Activated CD8-positive, alpha-beta memory T cell treated with anti-CD3 and anti-CD28 coated beads for 36 hours (primary cell): ENCODE measurements around the gene TANGO6. TPM values are rescaled to one million over a fixed set of nuclear protein-coding genes. Genes with fewer than 3 reads are reported as not detected.

Experiments
- CTCF ChIA-PET: fragments of 350-600 bp; sonication (Branson Sonifier 250); formaldehyde crosslinking; loops from one replicate; lab custom pipeline; 2021; ENCODE audit warnings: antibody characterized with exemption; lab: Charles Lee
- POLR2A ChIA-PET: fragments of 350-600 bp; sonication (Branson Sonifier 250); formaldehyde crosslinking; loops from one replicate; lab custom pipeline; 2021; ENCODE audit warnings: antibody characterized with exemption; lab: Charles Lee
- total RNA-seq, 2 experiments: library from RNA; stranded (reverse); gene quantifications; one replicate each; pipeline ENCODE4 v1.2.3, GENCODE V29; 2021

Gene TANGO6
- 10 to 100 TPM; 28.1 to 32.6 TPM for total RNA-seq

DNA sequence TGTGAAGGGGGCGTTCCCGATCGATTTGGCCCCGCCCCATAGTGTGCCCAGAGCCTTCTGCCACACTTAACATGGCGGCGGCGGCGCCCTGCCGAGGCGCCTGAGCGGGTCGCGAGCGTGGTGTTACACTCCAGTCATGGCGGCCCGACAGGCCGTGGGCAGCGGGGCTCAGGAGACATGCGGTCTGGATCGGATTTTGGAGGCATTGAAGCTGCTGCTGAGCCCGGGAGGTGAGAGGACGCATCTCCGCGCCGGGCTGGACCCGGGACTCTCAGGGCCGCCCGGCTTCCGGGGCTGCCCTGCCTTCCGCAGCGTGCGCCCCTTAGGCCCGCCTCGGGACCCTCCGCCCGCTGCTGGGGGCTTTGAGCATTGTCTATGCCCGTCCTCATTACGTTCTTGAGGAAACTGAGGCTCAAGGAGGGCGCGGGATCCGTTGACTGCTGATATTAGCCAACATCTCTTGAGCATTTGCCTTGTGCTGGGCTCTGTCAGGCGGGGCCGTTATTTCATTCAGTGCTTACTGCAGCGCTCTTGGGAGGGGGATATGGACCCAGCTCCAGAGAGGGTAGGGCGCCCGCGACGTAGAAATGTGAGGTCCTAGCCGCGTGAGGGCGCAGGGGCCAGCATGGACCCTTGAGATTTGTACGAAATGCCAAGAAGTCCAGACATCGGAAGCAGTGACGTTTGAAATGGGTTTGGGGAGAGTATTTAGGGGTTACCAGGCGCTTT is at the start of gene TANGO6:
TANGO6 (plus strand) TSS at position 50 of the 729 bp plus-strand sequence; CDS start at position 137, 87 bp downstream.
- CTCF ChIA-PET = interaction anchor here (0.9 to 2.4 kb wide), 6 partner anchors 10 to 316 kb away, joined by 3 to 6 read pairs (median 4); no protein-coding TSS in a partner anchor
- POLR2A ChIA-PET = interaction anchor here (0.6 to 1.8 kb wide), 4 partner anchors 34 to 289 kb away, joined by 3 to 6 read pairs (median 3); partner anchors contain the start of genes CHTF8 and UTP4

DNA sequence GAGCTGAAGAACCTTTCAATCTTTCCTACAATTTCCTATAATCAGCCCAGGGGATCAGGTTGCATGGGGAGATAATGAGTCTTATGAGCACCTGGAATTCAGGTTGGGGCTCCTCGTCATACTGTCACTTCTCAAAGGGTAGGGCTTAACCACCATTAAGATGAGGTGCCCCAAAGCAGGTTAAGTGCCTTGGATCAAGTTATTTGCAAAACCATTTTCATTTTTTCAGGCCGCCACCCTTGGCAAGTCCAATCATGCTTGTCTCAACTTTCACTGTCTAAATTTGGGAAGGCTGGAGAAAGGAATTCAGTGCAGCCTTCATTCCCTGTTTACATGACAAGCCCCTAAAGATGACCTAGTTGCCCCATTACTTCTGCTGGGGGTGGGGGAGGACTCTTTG is 44.9 kb upstream of the TANGO6 start:
- ChIA-PET CTCF (interaction anchor here (1.1 kb wide), 1 partner anchor 93 kb away, joined by 3 read pairs; no protein-coding TSS in a partner anchor), POLR2A (no interaction called here)

DNA sequence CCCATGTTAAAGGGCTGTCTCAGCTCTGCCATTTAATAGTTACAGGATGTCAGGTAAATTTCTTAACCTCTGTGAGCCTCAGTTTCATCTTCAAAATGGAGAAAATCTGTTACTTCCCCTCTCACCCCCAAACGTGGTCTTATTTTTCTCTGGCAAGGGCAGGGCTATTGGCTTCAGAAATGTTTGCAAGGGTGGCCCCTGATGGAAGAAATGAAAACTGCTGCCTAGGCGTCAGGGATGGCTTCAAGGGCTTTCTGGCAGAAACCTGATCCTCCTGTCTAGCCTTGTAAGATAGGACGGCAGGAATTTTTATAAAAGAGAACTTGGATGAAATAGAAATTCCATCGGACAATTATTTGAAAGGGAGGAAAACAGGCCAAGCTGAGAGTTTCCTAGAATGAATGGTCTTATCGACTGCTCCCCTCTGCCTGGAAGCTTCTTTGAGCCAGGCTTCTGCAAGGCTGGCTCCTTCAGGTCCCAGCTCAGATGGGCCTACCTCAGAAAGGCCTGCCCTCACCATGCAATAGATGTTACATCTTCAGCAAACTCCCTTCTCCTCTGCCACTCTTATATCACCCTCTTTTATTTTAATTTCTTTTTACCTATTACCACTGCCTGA is 43.0 kb upstream of the TANGO6 start:
- ChIA-PET POLR2A (no interaction called here), CTCF (interaction anchor here (0.5 to 1.5 kb wide), 4 partner anchors 37 to 210 kb away, joined by 4 to 5 read pairs (median 4); no protein-coding TSS in a partner anchor)

DNA sequence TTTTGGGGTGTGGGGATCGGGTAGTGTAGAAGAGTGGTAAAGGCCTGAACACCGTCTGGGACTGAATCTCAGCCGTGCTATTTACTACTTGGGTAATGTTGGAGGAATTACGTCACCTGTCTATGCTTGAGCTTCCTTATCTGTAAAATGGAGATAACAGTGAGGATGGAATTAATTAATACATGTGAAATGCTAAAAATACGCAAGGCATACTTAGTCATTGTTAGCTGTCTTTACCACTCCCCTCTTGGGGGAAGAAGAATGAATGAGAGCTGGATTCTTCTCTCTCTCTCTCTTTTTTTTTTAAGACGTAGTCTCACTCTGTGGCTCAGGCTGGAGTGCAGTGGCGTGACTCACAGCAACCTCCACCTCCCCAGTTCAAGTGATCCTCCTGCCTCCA is 41.1 kb upstream of the TANGO6 start:
- POLR2A ChIA-PET = no interaction called here
- CTCF ChIA-PET = interaction anchor here (1.0 kb wide), 1 partner anchor 212 kb away, joined by 3 read pairs; no protein-coding TSS in a partner anchor

DNA sequence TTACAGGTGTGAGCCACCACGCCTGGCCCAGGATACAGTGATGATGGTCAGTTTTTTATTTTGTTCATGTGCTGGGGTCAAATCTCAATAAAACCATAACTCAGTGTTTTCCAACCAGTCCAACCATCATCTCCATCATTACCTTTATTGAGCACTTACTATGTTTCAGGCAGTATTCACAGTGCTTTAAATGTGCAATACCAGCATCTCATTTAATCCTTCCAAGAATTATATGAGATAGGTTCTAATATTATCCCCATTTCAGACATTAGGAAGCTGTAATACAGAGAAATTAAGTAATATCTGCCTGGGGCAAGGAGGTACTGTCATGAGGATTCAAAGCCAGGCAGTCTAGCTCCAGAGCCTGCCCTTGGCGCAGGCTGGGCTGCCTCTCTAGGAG is 36.9 kb upstream of the TANGO6 start:
- ChIA-PET CTCF (interaction anchor here (1.2 to 1.7 kb wide), 2 partner anchors 215 to 278 kb away, joined by 3 read pairs; no protein-coding TSS in a partner anchor), POLR2A (no interaction called here)

DNA sequence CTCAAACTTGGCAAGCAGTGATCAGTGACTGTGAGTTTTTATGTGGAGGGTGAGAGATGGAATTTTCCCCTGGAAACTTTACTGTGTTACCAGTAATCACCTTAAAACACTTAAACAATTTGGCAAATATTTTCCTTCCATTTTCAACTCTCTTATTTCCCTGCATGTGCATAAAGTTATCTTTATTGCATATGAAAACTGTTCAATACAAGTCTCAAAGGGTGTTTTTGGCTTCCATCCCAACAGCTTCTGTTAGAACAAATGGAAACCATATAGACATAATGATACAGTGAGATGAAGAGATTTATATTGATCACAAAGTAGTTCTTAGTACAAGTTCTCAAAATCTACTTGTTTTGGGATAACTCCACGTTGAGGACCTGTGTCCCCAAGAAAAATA is 36.4 kb upstream of the TANGO6 start:
- CTCF ChIA-PET = interaction anchor here (1.7 kb wide), 1 partner anchor 216 kb away, joined by 3 read pairs; no protein-coding TSS in a partner anchor
- POLR2A ChIA-PET = no interaction called here

DNA sequence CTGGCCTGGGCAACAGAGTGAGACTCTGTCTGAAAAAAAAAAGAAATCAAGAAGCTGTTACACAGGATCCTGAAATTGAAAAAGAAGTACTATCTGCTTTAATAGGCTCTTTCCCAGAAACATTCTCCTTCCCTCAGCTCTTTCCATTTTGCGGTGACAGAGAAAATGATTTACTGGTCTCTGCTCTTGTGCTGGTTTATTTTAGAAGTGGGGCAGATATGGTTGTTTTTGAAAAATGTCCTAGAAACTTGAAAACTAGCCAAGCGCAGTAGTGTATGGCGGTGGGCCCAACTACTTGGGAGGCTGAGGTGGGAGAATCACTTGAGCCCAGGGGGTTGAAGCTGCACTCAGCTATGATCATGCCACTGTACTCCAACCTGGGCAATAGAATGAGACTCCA is 28.8 kb upstream of the TANGO6 start:
- ChIA-PET CTCF (interaction anchor here (0.7 kb wide), 1 partner anchor 120 kb away, joined by 4 read pairs; no protein-coding TSS in a partner anchor), POLR2A (no interaction called here)

DNA sequence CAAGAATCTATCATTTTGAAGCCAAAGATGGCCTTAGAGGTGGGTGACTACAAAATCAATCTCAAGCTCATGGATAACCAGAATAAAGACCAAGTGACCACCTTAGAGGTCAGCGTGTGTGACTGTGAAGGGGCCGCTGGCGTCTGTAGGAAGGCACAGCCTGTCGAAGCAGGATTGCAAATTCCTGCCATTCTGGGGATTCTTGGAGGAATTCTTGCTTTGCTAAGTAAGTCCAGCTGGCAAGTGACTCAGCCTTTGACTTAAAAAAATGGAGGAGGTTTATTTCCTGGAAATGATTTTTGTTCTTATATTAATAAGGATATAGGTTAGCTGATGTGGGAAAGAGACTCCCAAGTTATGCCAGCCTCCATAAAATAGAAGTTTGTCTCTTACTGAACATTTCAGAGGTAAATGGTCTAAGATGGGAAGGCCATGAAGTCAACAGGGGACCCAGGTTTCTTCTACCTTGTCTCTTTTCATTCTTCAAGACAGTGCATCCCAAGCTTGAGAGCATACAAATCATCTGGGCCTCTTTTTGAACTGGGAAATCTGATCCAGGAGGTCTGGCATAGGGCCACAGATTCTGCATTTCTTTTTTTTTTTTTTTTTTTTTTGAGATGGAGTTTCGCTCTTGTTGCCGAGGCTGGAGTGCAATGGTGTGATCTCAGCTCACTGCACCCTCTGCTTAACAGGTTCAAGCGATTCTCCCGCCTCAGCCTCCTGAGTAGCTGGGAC is 19.8 kb upstream of the TANGO6 start:
- ChIA-PET CTCF (interaction anchor here (0.7 kb wide), 1 partner anchor 368 kb away, joined by 3 read pairs; no protein-coding TSS in a partner anchor), POLR2A (no interaction called here)

DNA sequence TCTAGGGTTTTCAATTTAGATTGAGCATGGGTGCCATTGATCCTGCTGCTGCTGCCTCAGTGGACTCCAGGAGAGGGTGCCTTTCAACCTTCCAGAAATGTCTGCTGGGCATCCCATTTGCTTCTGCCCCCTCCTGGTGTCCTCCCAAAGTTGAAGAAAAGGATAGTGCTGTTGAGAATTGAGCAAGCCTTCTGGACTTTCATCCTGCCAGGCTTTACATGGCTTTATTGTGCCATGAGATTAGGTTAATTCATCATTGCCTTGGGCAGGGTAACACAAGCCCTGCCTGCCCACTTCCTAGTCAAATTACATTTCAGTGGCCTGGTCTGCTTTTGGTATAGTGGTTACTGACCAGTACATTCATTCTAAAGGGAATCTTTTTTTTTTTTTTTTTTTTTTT is 17.9 kb upstream of the TANGO6 start:
- ChIA-PET POLR2A (no interaction called here), CTCF (no interaction called here)

DNA sequence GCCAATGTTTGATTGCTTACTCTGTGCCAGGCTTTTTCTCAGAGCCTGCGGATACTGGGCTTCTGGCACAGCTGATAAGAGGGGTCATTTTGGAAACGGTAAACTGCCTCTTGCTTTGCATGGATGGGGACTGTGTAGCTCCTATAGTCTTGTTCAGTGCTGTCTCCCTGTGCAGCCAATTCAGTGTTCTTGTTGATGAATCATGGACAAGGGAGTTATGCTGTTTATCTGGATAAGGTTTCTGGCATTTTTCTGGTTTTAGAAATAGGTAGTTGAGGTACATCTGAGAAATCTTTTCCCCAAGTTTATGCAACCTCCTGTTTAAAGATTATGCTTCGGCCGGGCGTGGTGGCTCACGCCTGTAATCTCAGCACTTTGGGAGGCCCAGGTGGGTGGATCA is 16.7 kb upstream of the TANGO6 start:
- POLR2A ChIA-PET = no interaction called here

DNA sequence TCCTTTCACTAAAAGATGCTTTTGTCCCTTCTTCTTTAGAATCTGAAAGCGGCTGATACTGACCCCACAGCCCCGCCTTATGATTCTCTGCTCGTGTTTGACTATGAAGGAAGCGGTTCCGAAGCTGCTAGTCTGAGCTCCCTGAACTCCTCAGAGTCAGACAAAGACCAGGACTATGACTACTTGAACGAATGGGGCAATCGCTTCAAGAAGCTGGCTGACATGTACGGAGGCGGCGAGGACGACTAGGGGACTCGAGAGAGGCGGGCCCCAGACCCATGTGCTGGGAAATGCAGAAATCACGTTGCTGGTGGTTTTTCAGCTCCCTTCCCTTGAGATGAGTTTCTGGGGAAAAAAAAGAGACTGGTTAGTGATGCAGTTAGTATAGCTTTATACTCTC is 10.1 kb upstream of the TANGO6 start:
- ChIA-PET POLR2A (no interaction called here), CTCF (interaction anchor here (1.5 kb wide), 1 partner anchor 10 kb away, joined by 5 read pairs; the partner anchor contains the start of gene TANGO6)

More for the DNA sequence above, 16.7 kb upstream of the TANGO6 start:
- CTCF ChIA-PET = interaction anchor here (0.6 kb wide), 1 partner anchor 981 kb away, joined by 4 read pairs; no protein-coding TSS in a partner anchor

DNA sequence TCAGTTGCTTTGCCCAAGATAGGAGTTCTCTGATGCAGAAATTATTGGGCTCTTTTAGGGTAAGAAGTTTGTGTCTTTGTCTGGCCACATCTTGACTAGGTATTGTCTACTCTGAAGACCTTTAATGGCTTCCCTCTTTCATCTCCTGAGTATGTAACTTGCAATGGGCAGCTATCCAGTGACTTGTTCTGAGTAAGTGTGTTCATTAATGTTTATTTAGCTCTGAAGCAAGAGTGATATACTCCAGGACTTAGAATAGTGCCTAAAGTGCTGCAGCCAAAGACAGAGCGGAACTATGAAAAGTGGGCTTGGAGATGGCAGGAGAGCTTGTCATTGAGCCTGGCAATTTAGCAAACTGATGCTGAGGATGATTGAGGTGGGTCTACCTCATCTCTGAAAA is 8.8 kb upstream of the TANGO6 start:
- ChIA-PET CTCF (interaction anchor here (0.6 kb wide), 1 partner anchor 30 kb away, joined by 3 read pairs; no protein-coding TSS in a partner anchor), POLR2A (no interaction called here)

DNA sequence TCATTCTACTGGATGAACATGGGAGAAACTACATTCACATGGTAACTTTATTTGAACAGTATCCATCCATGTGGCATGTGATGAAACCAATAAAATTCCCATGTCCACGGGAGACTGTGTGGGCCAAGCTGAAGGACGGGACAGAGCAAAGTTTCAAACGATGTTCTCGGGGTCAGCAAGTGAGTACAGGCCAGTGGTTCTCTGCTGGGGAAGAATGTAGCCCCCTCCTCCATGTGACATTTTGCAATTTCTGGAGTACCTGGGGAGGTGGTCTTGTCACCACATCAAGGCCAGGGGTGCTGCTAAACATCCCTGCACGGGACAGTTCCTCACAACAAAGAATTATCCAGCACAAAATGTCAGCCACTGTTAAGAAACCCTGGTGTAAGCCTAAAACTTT is 7.4 kb upstream of the TANGO6 start:
- POLR2A ChIA-PET = no interaction called here

DNA sequence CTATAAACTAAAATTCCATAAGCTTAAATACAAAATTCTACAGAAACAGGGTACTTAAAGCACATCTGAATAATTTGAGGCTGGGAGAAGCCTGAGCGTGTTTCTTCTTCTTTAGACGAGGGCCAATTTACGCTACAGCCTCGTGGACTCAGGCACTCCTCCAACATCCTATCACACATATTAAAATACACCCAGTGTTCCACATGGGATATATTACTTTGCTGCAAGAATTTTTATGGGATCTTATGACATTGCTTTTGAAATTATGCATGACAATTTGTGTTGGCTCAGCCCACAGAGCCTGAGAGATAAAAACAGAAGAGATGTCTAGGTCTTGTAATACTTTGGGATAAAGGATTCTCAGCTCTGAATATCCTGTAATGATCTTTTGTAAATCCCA is 3.5 kb upstream of the TANGO6 start:
- ChIA-PET CTCF (no interaction called here), POLR2A (no interaction called here)

More for the DNA sequence above, 7.4 kb upstream of the TANGO6 start:
- CTCF ChIA-PET = no interaction called here

DNA sequence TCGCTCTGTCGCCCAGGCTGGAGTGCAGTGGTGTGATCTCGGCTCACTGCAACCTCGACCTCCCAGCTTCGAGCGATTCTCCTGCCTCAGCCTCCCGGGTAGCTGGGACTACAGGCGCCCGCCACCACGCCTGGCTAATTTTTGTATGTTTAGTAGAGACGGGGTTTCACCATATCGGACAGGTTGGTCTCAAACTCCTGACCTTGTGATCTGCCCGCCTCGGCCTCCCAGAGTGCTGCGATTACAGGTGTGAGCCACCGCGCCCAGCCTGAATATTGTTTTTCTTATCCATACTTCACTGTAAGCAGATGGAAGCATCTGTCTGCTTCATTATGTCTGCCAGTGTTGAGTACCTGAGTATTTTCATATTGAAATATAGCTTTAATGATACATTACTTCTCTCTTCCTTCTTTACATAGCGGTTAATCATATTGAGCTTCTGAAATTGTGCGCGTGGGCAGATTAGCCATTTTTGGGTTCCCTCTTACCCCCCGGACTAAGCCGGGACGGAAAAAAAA is 308 bp upstream of the TANGO6 start:
- CTCF ChIA-PET = interaction anchor here (0.9 to 2.4 kb wide), 6 partner anchors 10 to 315 kb away, joined by 3 to 6 read pairs (median 4); no protein-coding TSS in a partner anchor
- POLR2A ChIA-PET = interaction anchor here (0.6 to 1.8 kb wide), 3 partner anchors 35 to 174 kb away, joined by 3 to 6 read pairs (median 3); no protein-coding TSS in a partner anchor

DNA sequence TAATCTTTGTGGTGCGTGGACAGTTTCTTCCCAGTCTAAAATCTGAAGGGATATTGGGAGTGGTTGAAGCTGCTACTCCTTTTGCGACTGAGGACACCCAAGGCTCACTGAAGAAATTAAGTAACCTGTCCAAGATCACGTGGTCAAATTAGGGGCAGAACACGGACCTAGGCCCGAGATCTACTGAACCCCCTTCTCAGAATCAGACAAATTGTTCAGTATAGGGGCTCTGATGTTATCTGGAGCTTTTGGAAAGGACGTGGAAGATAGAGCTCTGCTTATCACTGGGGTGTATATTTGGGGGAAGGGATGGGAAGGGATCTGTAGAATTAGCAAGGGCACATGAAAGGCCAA is 857 bp downstream of the TANGO6 start:
- ChIA-PET POLR2A (interaction anchor here (0.5 to 1.3 kb wide), 2 partner anchors 136 to 289 kb away, joined by 3 read pairs; partner anchors contain the start of genes CHTF8 and UTP4), CTCF (interaction anchor here (1.6 to 2.4 kb wide), 2 partner anchors 87 to 254 kb away, joined by 4 to 6 read pairs; no protein-coding TSS in a partner anchor)

DNA sequence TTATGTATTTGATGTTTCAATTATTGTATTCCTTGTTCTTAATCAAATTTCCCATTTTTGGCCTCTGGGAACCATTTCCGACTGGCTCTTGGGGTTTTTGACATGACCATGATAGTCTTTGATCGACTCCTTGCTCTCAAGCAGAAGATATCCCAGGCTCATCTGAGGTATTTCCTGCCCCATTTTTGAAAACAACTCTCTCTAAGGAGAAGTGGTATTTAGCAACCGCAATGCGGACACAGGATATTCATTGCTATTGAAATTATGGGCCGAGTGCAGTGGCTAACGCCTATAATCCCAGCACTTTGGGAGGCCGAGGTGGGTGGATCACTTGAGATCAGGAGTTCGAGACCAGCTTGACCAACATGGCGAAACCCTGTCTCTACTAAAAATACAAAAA is 5.5 kb downstream of the TANGO6 start:
- ChIA-PET POLR2A (no interaction called here), CTCF (no interaction called here)

DNA sequence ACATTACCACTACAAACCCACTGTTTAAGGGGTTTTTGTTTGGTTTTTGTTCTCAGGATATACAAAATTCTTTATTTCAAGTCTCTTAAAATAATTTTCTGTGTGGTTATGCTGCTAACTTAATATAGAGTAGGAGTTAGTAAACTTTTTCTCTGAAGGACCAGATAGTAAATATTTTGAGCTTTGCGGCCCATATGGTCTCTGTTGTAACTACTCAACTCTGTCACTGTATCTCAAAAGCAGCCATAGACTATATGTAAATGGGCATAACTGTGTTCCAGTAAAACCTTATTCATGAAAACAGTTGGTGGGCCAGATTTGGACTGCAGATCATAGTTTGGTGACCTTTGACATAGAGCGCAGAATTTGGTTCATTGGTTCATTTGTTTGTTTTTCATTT is 7.2 kb downstream of the TANGO6 start:
- ChIA-PET POLR2A (no interaction called here), CTCF (interaction anchor here (0.6 to 0.7 kb wide), 2 partner anchors 88 to 437 kb away, joined by 3 to 4 read pairs; no protein-coding TSS in a partner anchor)
